Panc1 (cell line): ENCODE results near the gene OR2V2. TPM values are rescaled to one million over a fixed set of nuclear protein-coding genes. Genes with fewer than 3 reads are reported as not detected.

Experiments
- ATAC-seq: fragments of 200-7000 bp; cut with Tn5 transposase; 2 replicates; pipeline ENCODE4 v1.9.1; 2020; ENCODE audit warnings: mild to moderate bottlenecking, moderate library complexity
- BruUV-seq: library from RNA; stranded (reverse); fragments of 400-500 nt; replicated peaks from 2 replicates; lab custom pipeline; 2021; lab: Mats Ljungman, UMichigan
- CTCF ChIA-PET: fragments of 300-600 bp; sonication (Branson Sonifier 250); formaldehyde crosslinking; loops from one replicate; lab custom pipeline; 2022; ENCODE audit warnings: antibody characterized with exemption; lab: Charles Lee
- POLR2A ChIA-PET: fragments of 300-600 bp; sonication (Branson Sonifier 250); formaldehyde crosslinking; loops from one replicate; lab custom pipeline; 2022; ENCODE audit warnings: antibody characterized with exemption; lab: Charles Lee
- DNase-seq: peaks from one replicate; pipeline ENCODE4 v3.0.0-alpha.2; 2010; ENCODE audit warnings: low read depth, low spot score
- H3K27ac ChIP-seq: 2 replicates; pipeline ENCODE4 v1.5.1; 2011; ENCODE audit warnings: mild to moderate bottlenecking, low read length, inconsistent platforms
- H3K27me3 ChIP-seq: fragments of 200-500 bp; sonication (Bioruptor generic); 2 replicates; pipeline ENCODE4 v1.6.0; 2014; ENCODE audit warnings: low read length, inconsistent platforms; ENCODE audit not compliant: control insufficient read depth, insufficient read depth
- H3K36me3 ChIP-seq: fragments of 200-500 bp; sonication (Bioruptor generic); 2 replicates; pipeline ENCODE4 v1.5.1; 2014; ENCODE audit warnings: inconsistent platforms, mild to moderate bottlenecking, low read length, moderate library complexity; ENCODE audit not compliant: control insufficient read depth, insufficient read depth
- H3K4me1 ChIP-seq: 2 replicates; pipeline ENCODE4 v1.5.1; 2011; ENCODE audit warnings: inconsistent platforms, mild to moderate bottlenecking, low read length, moderate library complexity; ENCODE audit not compliant: control insufficient read depth, insufficient read depth
- H3K4me3 ChIP-seq, 2 experiments: 2 replicates each; pipeline ENCODE4 v1.5.1; 2011 to 2012; ENCODE audit warnings: low read depth in 2 of 2, low read length in 2 of 2, mild to moderate bottlenecking in 2 of 2, inconsistent platforms in 1 of 2, moderate library complexity in 1 of 2
- H3K9me3 ChIP-seq: fragments of 200-500 bp; sonication (Bioruptor generic); 2 replicates; pipeline ENCODE4 v1.5.1; 2014; ENCODE audit warnings: low read depth, mild to moderate bottlenecking, inconsistent platforms, low read length, moderate library complexity; ENCODE audit not compliant: control insufficient read depth, insufficient read depth
- POLR2AphosphoS5 ChIP-seq: IDR thresholded peaks from 2 replicates; pipeline ENCODE4 v1.6.1; 2012; ENCODE audit warnings: mild to moderate bottlenecking, low read depth, low read length, moderate library complexity
- REST ChIP-seq, 2 experiments: IDR thresholded peaks; 2 replicates each; pipeline ENCODE4 v1.6.1; 2011 to 2012; ENCODE audit warnings: low read depth in 2 of 2, control low read depth in 1 of 2, low read length in 1 of 2, mild to moderate bottlenecking in 1 of 2, moderate library complexity in 1 of 2; ENCODE audit not compliant: insufficient read depth in 1 of 2
- SIN3A ChIP-seq: IDR thresholded peaks from 2 replicates; pipeline ENCODE4 v1.6.1; 2012; ENCODE audit warnings: low read depth, mild to moderate bottlenecking, low read length, moderate library complexity, borderline replicate concordance; ENCODE audit not compliant: insufficient read depth
- TCF7L2 ChIP-seq: IDR thresholded peaks from 2 replicates; pipeline ENCODE4 v1.6.1; 2011; ENCODE audit warnings: mild to moderate bottlenecking, low read depth, low read length, inconsistent platforms
- in situ Hi-C: cut with HindIII; loops from 2 replicates; pipeline ENCODE4 v1.10.0; 2016; ENCODE audit warnings: low sequenced_read_pairs, low pct_unique_long_range_greater_than_20kb
- intact Hi-C: fragments of 100-400 bp; cut with micrococcal nuclease; formaldehyde crosslinking; loops from one replicate; pipeline ENCODE4 v1.10.0; 2022; ENCODE audit not compliant: unreplicated experiment
- total RNA-seq: library from RNA; stranded (reverse); gene quantifications from one replicate; pipeline ENCODE4 v1.2.1, GENCODE V29; 2021; ENCODE audit not compliant: unreplicated experiment
- TF ChIP-seq, protein P1 (sequence below): fragments of 450-650 bp; IDR thresholded peaks from 2 replicates; pipeline ENCODE4 v1.5.1; 2017; ENCODE audit warnings: mild to moderate bottlenecking

OR2V2 gene
- total RNA-seq, 1 experiment from 2014 or later: not detected

GRCh38 chr5:181107699-181108098 is 39.7 kb upstream of the OR2V2 start:
- in situ Hi-C loops: no loop called here

DNA sequence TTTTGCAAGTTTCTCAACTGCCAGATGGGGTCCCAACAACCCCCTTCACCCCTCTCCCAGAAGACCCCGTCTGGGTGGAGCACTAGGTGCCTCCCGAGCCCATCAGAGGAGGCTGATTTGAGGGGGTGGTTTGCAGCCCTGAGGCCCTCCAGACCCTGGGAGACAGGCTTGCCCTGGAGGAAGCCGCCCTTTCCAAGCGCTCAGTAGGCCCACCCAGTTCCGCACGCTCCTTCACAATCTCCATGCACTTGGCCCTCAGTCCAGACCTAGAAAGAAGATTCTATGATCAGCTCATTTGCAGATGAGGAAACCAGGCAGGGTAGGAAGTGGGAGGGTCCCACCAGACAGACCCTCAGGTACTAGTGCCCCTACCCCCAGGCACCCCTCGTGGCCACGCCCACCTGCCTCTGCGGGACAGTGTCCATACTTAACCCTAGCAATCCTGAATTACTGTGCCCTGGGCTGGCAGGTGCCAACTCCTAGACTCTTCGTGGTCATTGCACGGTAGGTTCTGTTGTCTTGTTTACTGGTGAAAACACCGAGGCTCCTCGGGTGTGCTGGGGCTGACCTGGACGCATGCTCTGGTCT is 38.7 kb upstream of the OR2V2 start:
- ChIA-PET POLR2A (no interaction called here), CTCF (no interaction called here)
- peaks cover 21% of the 10 kb centered on the region for H3K4me1 ChIP-seq
- no peak overlapping the region for H3K4me3 ChIP-seq
- in situ Hi-C loops: no loop called here
- H3K36me3 ChIP-seq: no peaks in the 10 kb centered on the region
- no TSS peak for BruUV-seq
- no peaks in the 10 kb centered on the region for H3K9me3 ChIP-seq
- H3K27ac ChIP-seq: no peak overlapping the region
- TF ChIP-seq TCF7L2: no peak
- no peak for TF ChIP-seq POLR2AphosphoS5
- TF ChIP-seq, protein P1, sequence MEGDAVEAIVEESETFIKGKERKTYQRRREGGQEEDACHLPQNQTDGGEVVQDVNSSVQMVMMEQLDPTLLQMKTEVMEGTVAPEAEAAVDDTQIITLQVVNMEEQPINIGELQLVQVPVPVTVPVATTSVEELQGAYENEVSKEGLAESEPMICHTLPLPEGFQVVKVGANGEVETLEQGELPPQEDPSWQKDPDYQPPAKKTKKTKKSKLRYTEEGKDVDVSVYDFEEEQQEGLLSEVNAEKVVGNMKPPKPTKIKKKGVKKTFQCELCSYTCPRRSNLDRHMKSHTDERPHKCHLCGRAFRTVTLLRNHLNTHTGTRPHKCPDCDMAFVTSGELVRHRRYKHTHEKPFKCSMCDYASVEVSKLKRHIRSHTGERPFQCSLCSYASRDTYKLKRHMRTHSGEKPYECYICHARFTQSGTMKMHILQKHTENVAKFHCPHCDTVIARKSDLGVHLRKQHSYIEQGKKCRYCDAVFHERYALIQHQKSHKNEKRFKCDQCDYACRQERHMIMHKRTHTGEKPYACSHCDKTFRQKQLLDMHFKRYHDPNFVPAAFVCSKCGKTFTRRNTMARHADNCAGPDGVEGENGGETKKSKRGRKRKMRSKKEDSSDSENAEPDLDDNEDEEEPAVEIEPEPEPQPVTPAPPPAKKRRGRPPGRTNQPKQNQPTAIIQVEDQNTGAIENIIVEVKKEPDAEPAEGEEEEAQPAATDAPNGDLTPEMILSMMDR: no peak
- no peak for TF ChIP-seq REST (IDR thresholded peaks at IDR 0.05; ENCODE audit: insufficient read depth in 1 of 2, low read depth in 2 of 2, low read length in 1 of 2)
- TF ChIP-seq SIN3A: no peak
- H3K27me3 ChIP-seq: no peaks in the 10 kb centered on the region
- DNase-seq (no peak), ATAC-seq (no peak)
- intact Hi-C loops: loop anchor here (10.0 kb wide), 1 partner anchor 46 kb away; no protein-coding TSS in a partner anchor

More at GRCh38 chr5:181107699-181108098, 39.7 kb upstream of the OR2V2 start:
- BruUV-seq: no TSS peak
- POLR2A ChIA-PET: interaction anchor here (0.6 kb wide), 1 partner anchor 64 kb away, joined by 4 read pairs; no protein-coding TSS in a partner anchor
- ATAC-seq (no peak), DNase-seq (no peak)
- CTCF ChIA-PET: no interaction called here
- Histone ChIP-seq H3K27me3 (no peaks in the 10 kb centered on the region), H3K27ac (no peak overlapping the region), H3K36me3 (no peaks in the 10 kb centered on the region), H3K4me3 (no peak overlapping the region), H3K9me3 (no peaks in the 10 kb centered on the region), H3K4me1 (peaks cover 21% of the 10 kb centered on the region)
- intact Hi-C loops: loop anchor here (10.0 kb wide), 1 partner anchor 47 kb away; no protein-coding TSS in a partner anchor
- TF ChIP-seq REST (IDR thresholded peaks at IDR 0.05; ENCODE audit: insufficient read depth in 1 of 2, low read depth in 2 of 2, low read length in 1 of 2) (no peak), POLR2AphosphoS5 (no peak), TCF7L2 (no peak), SIN3A (no peak)
- TF ChIP-seq, protein P1: no peak
